GM23338 (cell line): ENCODE measurements around the gene DAND5. TPM values are rescaled to one million over a fixed set of nuclear protein-coding genes. Genes with fewer than 3 reads are reported as not detected.

ENCODE experiments used
- ATAC-seq: fragments of 200-7000 bp; cut with Tn5 transposase; 3 replicates; pipeline ENCODE4 v1.9.1; 2020
- DNase-seq: peaks from one replicate; pipeline ENCODE4 v3.0.0-alpha.2; 2015; ENCODE audit warnings: low spot score
- H2AFZ ChIP-seq: fragments of 200-600 bp; sonication (generic); 2 replicates; pipeline ENCODE4 v1.8.0; 2016; ENCODE audit warnings: antibody characterized with exemption, mild to moderate bottlenecking, moderate library complexity
- H3F3A ChIP-seq: fragments of 200-600 bp; sonication (generic); replicated peaks from 2 replicates; pipeline ENCODE4 v1.8.0; 2017; ENCODE audit warnings: antibody characterized with exemption, mixed run types, low read depth
- H3K27ac ChIP-seq: fragments of 200-600 bp; sonication (generic); 2 replicates; pipeline ENCODE4 v1.6.1; 2016; ENCODE audit warnings: low read depth
- H3K27me3 ChIP-seq: fragments of 200-600 bp; sonication (generic); 2 replicates; pipeline ENCODE4 v1.8.0; 2016; ENCODE audit warnings: mild to moderate bottlenecking, mixed run types, moderate library complexity; ENCODE audit not compliant: insufficient read depth
- H3K36me3 ChIP-seq: fragments of 200-600 bp; sonication (generic); 2 replicates; pipeline ENCODE4 v1.8.0; 2016; ENCODE audit warnings: mild to moderate bottlenecking; ENCODE audit not compliant: insufficient read depth
- H3K4me1 ChIP-seq: fragments of 200-600 bp; sonication (generic); 2 replicates; pipeline ENCODE4 v1.8.0; 2016; ENCODE audit warnings: mild to moderate bottlenecking, moderate library complexity; ENCODE audit not compliant: insufficient read depth
- H3K4me2 ChIP-seq: fragments of 200-600 bp; sonication (generic); 2 replicates; pipeline ENCODE4 v1.7.1; 2017; ENCODE audit warnings: mixed run types
- H3K4me3 ChIP-seq: fragments of 200-600 bp; sonication (generic); 2 replicates; pipeline ENCODE4 v1.6.1; 2016; ENCODE audit warnings: mixed run types
- H3K79me2 ChIP-seq: fragments of 200-600 bp; sonication (generic); replicated peaks from 2 replicates; pipeline ENCODE4 v1.8.0; 2017; ENCODE audit warnings: mild to moderate bottlenecking; ENCODE audit not compliant: insufficient read depth
- H3K9me2 ChIP-seq: fragments of 200-600 bp; sonication (generic); 2 replicates; pipeline ENCODE4 v1.8.0; 2017; ENCODE audit not compliant: insufficient read depth
- H4K20me1 ChIP-seq: fragments of 200-600 bp; sonication (generic); replicated peaks from 2 replicates; pipeline ENCODE4 v1.8.0; 2017; ENCODE audit warnings: mild to moderate bottlenecking; ENCODE audit not compliant: insufficient read depth
- H3K27ac Mint-ChIP-seq: 2 replicates; pipeline ENCODE4 v1.8.0; 2020; ENCODE audit warnings: inconsistent platforms, mild to moderate bottlenecking, moderate library complexity, mixed read lengths
- H3K27me3 Mint-ChIP-seq: 3 replicates; pipeline ENCODE4 v1.8.0; 2022; ENCODE audit warnings: low read depth, mild to moderate bottlenecking, moderate library complexity, mixed read lengths, inconsistent platforms; ENCODE audit not compliant: insufficient read depth, poor library complexity
- H3K36me3 Mint-ChIP-seq: 3 replicates; pipeline ENCODE4 v1.8.0; 2021; ENCODE audit warnings: low read depth, mild to moderate bottlenecking, inconsistent platforms, moderate library complexity, mixed read lengths
- H3K4me1 Mint-ChIP-seq: 3 replicates; pipeline ENCODE4 v1.8.0; 2020; ENCODE audit warnings: mild to moderate bottlenecking, inconsistent platforms, mixed read lengths
- H3K4me3 Mint-ChIP-seq: 3 replicates; pipeline ENCODE4 v1.8.0; 2021; ENCODE audit warnings: moderate library complexity, mild to moderate bottlenecking, inconsistent platforms, mixed read lengths
- H3K9me3 Mint-ChIP-seq: 3 replicates; pipeline ENCODE4 v1.8.0; 2020; ENCODE audit warnings: moderate library complexity, mild to moderate bottlenecking, inconsistent platforms, mixed read lengths
- CREB1 ChIP-seq: fragments of 250-450 bp; sonication (Bioruptor Pico); IDR thresholded peaks from 2 replicates; pipeline ENCODE4 v1.5.0; 2020; ENCODE audit warnings: low read depth, mild to moderate bottlenecking, moderate library complexity
- EZH2 ChIP-seq: fragments of 200-600 bp; sonication (generic); IDR thresholded peaks from one replicate; pipeline ENCODE4 v1.8.0; 2017; ENCODE audit warnings: antibody characterized with exemption, mild to moderate bottlenecking, low read depth; ENCODE audit not compliant: unreplicated experiment
- JUNB ChIP-seq: IDR thresholded peaks from one replicate; pipeline ENCODE4 v1.6.1; 2016; ENCODE audit warnings: antibody characterized with exemption; ENCODE audit not compliant: unreplicated experiment
- NANOG ChIP-seq: IDR thresholded peaks from 2 replicates; pipeline ENCODE4 v1.6.1; 2016; ENCODE audit warnings: antibody characterized with exemption, borderline replicate concordance
- REST ChIP-seq: IDR thresholded peaks from one replicate; pipeline ENCODE4 v1.6.1; 2018; ENCODE audit warnings: antibody characterized with exemption; ENCODE audit not compliant: unreplicated experiment
- STAT1 ChIP-seq: IDR thresholded peaks from one replicate; pipeline ENCODE4 v1.6.1; 2016; ENCODE audit warnings: antibody characterized with exemption; ENCODE audit not compliant: unreplicated experiment
- ZNF331 ChIP-seq: fragments of 250-450 bp; sonication (Bioruptor Pico); IDR thresholded peaks from 2 replicates; pipeline ENCODE4 v1.5.0; 2020; ENCODE audit warnings: low read depth, mild to moderate bottlenecking, moderate library complexity
- ZNF462 ChIP-seq: fragments of 250-450 bp; sonication (Bioruptor Pico); IDR thresholded peaks from 2 replicates; pipeline ENCODE4 v1.5.0; 2020; ENCODE audit warnings: mild to moderate bottlenecking, moderate library complexity
- polyA plus RNA-seq: library from polyadenylated mRNA; unstranded; fragments of >200 nt; fragmentation: Nextera tagmentation; extraction: Ambion mirVana; gene quantifications from 2 replicates; pipeline ENCODE4 v1.2.1, GENCODE V29; 2016
- total RNA-seq: library from RNA; depleted of rRNA; stranded (reverse); fragments of >200 nt; shearing (Covaris generic); gene quantifications from 2 replicates; pipeline ENCODE4 v1.2.3, GENCODE V29; 2014
- TF ChIP-seq, protein P1 (sequence below): IDR thresholded peaks from 2 replicates; pipeline ENCODE4 v1.6.1; 2016; ENCODE audit warnings: antibody characterized with exemption
- TF ChIP-seq, protein P2 (sequence below), 2 experiments: fragments of 200-600 bp in 1 of 2; sonication (generic) in 1 of 2; conservative IDR thresholded peaks; 2 replicates each; pipeline versions ENCODE4 v1.5.1 to v1.6.1; 2016 to 2017; ENCODE audit warnings: antibody characterized with exemption in 2 of 2, low read depth in 2 of 2, mild to moderate bottlenecking in 2 of 2, moderate library complexity in 1 of 2

Gene DAND5
- total and polyA plus RNA-seq, 2 experiments from 2014 or later, result 0.18 to 0.28 TPM

GRCh38 chr19:12979974-12980373 lies 10.6 kb downstream of the DAND5 start (continued):
- no peak for TF ChIP-seq REST

GRCh38 chr19:12982648-12983047 lies 13.3 kb downstream of the DAND5 start:
- Mint-ChIP-seq H3K4me3 (no peak overlapping the region), H3K9me3 (no peaks in the 10 kb centered on the region), H3K36me3 (no peaks in the 10 kb centered on the region), H3K27ac (no peak overlapping the region), H3K27me3 (peaks cover 26% of the 10 kb centered on the region), H3K4me1 (peaks cover 9% of the 10 kb centered on the region)
- Histone ChIP-seq H3K27me3 (peaks cover 39% of the 10 kb centered on the region), H4K20me1 (no peaks in the 10 kb centered on the region), H2AFZ (peak overlapping the region; percentile 91; the same call in 1 of the 2 replicates), H3K4me3 (peak overlapping the region; percentile 56; the same call in 1 of the 2 replicates), H3K4me1 (no peaks in the 10 kb centered on the region; the same call in 1 of the 2 replicates), H3K4me2 (peak overlapping the region; percentile 71; the same call in 1 of the 2 replicates), H3K79me2 (no peaks in the 10 kb centered on the region), H3F3A (peaks cover 13% of the 10 kb centered on the region; the same call in 1 of the 2 replicates), H3K27ac (no peak overlapping the region), H3K36me3 (no peaks in the 10 kb centered on the region), H3K9me2 (no peaks in the 10 kb centered on the region)
- DNase-seq, result no peak
- ATAC-seq, result no peak
- no peak for TF ChIP-seq STAT1
- TF ChIP-seq EZH2, result no peak
- TF ChIP-seq, protein P1, sequence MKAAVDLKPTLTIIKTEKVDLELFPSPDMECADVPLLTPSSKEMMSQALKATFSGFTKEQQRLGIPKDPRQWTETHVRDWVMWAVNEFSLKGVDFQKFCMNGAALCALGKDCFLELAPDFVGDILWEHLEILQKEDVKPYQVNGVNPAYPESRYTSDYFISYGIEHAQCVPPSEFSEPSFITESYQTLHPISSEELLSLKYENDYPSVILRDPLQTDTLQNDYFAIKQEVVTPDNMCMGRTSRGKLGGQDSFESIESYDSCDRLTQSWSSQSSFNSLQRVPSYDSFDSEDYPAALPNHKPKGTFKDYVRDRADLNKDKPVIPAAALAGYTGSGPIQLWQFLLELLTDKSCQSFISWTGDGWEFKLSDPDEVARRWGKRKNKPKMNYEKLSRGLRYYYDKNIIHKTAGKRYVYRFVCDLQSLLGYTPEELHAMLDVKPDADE, result no peak
- TF ChIP-seq, protein P2, sequence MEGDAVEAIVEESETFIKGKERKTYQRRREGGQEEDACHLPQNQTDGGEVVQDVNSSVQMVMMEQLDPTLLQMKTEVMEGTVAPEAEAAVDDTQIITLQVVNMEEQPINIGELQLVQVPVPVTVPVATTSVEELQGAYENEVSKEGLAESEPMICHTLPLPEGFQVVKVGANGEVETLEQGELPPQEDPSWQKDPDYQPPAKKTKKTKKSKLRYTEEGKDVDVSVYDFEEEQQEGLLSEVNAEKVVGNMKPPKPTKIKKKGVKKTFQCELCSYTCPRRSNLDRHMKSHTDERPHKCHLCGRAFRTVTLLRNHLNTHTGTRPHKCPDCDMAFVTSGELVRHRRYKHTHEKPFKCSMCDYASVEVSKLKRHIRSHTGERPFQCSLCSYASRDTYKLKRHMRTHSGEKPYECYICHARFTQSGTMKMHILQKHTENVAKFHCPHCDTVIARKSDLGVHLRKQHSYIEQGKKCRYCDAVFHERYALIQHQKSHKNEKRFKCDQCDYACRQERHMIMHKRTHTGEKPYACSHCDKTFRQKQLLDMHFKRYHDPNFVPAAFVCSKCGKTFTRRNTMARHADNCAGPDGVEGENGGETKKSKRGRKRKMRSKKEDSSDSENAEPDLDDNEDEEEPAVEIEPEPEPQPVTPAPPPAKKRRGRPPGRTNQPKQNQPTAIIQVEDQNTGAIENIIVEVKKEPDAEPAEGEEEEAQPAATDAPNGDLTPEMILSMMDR (conservative IDR thresholded peaks at IDR 0.05; ENCODE audit: low read depth in 2 of 2), result no peak
- TF ChIP-seq CREB1 (CRISPR knock-in tag), result no peak
- no peak for TF ChIP-seq NANOG
- TF ChIP-seq ZNF462 (CRISPR knock-in tag), result no peak
- TF ChIP-seq JUNB, result no peak
- no peak for TF ChIP-seq ZNF331 (CRISPR knock-in tag)
